HG03060 (cell line): ENCODE data around the gene CCDC178.
"Not testable (repeated sequence)": the region's sequence is repeated elsewhere in the genome, so short reads cannot be mapped to it uniquely, and the experiment has no call there.

Experiments used
- ATAC-seq: cut with Tn5 transposase; IDR thresholded peaks from one replicate; pipeline ENCODE4 v1.9.1; 2021; ENCODE audit warnings: low read depth, moderate number of reproducible peaks; ENCODE audit not compliant: unreplicated experiment

Gene CCDC178

DNA sequence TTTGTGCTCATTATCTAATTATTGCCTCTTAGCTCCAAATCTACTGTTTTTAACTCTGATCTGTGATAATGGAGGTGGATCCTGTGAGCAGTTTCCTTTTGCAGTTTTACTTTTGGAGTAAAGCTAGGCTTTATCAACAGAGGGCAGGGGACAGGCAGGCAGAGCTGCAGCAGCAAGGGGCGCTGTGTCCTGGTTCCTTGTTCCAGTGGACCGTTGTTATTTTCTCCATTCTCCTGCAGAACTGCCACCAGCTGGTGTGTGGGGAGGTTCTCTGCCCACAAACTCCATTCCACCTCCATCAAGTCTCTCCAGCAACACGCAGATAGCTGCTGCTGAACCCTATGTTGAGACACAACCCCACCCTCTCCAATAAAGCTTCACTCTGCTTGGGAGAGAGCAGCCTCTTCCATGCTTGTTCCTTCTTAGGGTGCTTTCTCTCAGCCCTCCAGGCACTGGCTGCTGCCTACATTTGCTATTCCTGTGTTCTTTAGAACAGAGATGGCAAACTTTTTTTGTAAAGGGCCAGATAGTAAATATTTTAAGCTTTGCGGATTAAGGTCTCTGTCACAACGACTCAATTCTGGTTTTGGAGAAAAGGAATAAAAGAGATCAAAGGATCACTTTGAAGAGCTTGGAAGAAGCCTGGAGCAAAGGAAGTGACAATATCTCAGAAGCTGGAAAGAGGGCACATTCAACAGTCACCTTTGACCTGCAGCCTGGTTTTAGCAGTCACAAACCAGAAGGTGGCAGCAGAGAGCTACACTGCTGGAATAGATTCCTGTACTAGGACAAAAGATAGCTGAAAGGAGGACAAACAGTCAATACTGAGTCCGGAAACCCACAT lies 208.8 kb downstream of the CCDC178 start:
- ATAC-seq, result peak; percentile 82

DNA sequence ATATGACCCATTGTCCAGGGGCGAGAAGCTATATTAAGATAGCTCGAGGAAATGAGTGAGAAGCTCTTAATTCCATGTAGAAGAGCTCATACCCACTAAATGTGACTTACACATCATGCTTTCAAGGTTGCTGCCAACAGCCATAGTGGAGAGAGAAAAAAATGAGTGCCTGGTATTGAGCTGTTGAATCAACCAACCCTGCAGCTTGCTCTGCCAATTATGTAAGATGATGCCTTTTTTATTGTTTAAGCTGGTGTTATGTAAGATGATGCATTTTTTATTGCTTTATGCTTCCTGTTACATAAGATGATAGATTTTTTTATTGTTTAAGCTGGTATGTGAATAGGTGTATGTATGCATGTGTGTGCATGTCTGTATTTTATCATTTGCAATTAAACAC lies 228.2 kb downstream of the CCDC178 start:
- no peak for ATAC-seq

DNA sequence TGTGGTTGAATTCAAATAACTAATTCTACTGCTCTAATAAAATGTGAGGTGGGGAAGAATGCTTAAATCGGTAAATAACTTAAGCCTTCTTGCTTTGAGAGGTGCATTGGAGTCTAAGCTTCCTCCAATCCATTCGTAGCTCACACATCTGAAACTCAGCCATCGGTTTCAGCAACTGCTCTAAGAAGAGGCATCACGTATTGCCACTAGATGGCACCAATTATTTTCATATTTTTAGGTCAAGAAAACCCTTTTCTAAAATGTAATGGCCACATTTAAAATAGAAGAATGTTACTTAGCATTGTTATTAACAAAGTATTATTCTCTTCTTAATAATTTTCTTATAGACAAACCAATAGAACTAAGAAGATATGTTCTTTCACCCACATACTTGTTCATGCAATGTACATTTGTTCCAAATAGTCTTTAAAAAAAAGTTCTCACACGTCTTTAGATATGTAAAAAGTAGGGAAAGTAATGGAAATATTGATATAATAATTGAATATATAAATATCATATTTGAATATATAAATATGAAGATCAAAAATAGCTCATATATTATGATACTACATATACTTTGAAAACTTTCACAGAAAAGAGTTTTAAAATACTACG lies 229.8 kb downstream of the CCDC178 start:
- no peak for ATAC-seq

DNA sequence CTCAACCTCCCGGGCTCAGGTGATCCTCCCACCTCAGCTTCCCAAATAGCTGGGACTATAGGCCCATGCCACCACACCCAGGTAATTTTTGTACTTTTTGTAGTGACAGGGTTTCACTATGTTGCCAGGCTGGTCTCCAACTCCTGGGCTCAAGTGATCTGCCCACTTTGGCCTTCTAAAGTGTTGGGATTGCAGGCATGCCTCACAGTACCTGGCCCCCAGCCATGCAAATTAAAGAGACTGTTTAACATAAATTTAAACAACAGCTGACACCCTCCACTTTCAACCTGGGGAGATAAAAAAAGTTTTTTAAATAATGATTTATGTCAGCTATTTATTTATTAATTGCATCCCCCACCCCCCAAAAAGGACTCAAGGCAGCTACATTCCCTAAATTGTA lies 234.7 kb downstream of the CCDC178 start:
- ATAC-seq, result no peak

DNA sequence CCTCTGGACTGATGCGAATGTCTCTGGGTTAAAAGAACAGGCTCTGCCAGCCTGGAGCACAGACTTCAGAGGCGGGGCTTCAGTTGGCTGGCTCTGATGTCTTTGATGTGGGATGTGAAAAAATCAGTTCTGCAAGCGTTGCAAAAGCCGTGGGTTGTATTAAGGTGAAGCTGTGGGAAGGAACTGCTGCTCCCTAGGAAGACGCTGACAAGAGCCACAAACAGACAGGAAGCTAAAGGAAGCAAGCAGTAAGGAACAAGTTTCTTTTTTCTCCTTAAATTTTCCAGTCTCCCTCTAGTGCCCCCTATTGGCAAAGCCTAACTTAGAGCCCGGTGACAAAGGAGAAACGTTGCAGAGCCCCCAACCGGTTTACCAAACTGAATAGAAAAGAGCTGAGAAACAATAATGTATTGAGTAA lies 239.0 kb downstream of the CCDC178 start:
- ATAC-seq, result no peak

DNA sequence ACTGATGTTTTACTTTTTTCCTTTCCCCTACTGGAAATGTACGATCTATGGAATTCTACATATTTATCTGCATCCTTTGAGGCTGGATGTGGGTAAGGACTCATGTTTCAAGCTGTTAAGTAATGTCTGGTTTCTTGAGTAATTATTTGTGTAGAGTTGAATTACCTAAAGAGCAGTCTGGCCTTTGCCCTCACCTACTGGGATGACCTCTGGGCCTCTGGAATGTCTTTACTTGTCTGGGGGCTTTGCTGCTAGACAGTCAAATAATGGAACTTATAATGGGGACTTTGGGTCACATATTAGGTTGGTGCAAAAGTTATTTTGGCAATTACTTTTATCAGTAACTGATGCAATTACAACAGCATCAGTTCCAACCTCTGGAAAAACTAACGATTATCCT lies 244.7 kb downstream of the CCDC178 start:
- ATAC-seq, result no peak

DNA sequence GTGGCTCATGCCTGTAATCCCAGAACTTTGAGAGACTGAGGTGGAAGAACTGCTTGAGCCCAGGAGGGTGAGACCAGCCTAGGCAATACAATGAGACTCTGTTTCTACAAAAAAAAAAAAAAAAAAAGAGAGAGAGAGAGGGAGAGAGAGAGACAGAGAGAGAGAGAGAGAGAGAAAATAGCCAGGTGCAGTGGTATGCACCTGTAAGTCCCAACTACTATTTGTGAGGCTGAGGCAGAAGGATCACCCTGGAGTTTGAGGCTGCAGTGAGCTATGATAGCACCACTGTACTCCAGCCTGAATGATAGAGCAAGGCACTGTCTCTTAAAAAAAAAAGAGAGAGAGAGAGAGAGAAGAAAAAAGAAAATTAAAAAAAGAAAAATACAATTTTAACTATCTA lies 245.7 kb downstream of the CCDC178 start:
- ATAC-seq, result no peak

DNA sequence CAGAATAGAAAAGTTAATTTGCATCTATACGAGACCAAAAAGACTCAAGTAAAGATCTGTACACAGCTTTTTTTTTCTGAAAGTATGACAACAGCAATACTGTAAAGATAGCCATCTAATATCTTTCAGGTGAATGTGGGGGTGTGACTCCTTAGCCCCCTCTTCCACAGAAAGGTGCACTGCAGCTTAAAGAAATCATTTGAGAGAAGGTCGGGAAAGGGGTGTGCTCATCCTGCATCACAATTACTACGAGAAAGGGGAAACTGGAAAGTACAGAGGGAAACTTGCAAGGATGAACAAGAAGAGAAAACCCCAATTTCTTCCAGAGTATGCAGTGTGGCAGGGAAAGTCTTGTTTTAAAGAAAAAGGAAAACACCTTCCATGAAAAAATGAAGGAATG lies 255.6 kb downstream of the CCDC178 start:
- ATAC-seq, result no peak

DNA sequence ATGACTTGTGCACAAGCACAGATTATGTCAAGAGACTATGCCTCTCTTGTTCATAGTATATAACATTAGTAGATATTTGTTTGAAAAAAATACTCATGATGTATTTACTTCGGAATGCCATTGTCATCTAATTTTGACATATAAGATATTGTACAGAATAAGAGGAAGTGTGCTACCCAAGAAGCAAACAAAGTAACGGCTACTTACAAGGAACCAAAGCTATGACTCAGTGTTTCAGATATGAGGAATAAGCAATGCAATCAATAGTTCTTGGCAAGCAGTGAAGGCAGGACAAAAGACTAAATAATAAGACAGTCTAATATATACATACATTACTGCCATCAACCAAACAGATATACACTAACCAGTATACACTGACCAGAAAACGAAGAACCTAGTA lies 256.3 kb downstream of the CCDC178 start:
- ATAC-seq, result no peak

DNA sequence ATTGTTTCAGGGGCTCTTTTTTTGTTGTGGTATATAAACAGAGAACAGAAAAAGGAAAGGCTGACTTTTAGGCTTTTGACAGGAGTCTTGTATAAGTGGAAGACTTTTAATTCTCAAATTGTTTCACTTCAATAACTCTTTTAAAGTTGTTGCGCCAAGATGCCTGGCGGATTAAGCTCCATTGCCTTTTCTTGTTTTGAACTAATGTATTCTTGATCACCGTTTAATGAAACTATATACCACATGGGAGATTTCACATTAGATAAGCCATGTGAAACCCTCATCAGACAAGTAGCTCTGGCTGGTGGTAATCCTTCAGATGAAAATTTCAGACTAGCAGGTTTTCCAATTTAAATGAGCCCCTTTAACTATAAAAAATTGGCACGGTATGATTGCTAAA lies 257.4 kb downstream of the CCDC178 start:
- no peak for ATAC-seq

DNA sequence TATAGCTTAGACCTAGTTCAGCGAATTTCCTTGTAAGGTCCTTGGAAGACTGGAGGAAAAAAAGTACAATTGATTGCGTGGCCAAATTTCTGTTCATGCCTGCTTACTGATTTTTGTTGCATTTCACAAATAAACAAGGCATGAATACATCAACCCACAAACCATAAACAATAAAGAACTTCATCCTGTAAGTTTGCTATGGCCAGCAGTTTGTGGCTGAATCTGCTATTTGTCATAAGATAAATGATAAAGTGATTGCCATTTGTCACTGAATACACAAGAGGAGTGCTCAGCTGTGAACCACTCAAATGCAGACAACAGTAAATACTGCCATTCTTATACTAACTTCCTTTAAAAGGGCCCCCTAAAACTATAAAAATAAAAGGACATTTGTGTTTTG lies 259.5 kb downstream of the CCDC178 start:
- ATAC-seq, result no peak

DNA sequence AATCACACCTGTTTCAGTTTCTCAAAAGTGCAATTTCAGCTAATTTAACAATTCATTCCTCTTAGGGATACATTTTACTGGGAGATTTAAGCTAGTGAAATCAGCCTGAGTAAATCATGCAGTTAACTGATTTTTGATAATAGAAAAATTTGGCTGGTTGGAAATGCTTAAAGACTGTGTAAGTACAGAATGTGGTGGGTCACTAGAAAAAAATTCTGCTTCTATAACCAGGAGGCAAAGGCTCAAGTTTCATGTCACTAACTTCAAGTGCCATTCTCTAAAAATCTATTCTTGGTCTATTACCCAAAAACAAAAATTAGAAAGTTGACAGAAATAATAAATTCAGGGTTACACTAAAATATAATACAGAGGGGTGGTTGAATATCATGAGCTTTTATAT lies 271.3 kb downstream of the CCDC178 start:
- no peak for ATAC-seq

DNA sequence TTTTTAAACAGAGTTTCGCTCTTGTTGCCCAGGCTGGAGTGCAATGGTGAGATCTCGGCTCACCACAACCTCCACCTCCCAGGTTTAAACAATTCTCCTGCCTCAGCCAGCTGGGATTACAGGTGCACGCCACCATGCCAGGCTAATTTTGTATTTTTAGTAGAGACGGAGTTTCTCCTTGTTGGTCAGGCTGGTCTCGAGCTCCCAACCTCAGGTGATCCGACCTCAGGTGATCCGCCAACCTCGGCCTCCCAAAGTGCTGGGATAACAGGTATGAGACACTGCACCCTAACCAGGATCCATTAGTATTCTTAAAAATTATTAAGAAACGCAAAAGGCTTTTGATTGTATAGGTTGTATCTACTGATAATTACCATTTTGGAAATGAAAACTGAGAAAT lies 276.4 kb downstream of the CCDC178 start:
- not testable (repeated sequence) for ATAC-seq

DNA sequence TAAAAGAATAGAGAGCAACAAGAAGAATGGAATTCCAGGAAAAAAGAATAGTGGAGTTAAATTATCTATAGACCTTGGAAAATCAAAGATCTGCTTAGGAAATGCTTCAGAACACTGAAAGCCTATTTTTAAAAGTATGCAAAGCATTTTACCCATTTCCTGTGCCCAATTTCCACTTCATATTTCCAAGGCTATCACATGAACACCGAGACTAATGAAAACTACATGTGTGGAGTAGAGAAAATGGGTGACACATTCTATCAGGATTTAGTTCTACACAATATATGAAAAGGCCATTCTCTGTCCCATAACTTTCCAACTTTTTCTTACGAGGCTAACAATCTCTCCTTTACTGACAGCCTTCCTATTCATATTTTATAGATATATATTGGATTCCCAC lies 279.4 kb downstream of the CCDC178 start:
- no peak for ATAC-seq

DNA sequence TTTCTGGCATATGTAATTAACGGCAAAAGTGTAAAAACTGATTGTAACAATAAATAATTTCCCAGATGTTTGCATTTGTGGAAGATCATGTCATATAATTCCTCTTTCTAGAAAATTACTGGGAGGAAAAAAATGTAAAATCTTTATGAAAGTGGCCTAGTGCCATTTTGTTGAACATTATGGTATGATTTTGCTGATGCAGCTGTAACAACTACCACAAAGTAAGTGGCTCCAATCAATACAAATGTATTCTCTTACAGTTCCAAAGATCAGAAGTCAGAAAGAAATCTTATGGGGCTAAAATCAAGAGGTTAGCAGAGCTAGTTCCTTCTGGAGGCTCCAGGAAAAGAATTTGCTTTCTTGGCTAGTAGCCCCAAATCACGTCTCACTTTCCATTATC lies 281.4 kb downstream of the CCDC178 start:
- ATAC-seq, result no peak

DNA sequence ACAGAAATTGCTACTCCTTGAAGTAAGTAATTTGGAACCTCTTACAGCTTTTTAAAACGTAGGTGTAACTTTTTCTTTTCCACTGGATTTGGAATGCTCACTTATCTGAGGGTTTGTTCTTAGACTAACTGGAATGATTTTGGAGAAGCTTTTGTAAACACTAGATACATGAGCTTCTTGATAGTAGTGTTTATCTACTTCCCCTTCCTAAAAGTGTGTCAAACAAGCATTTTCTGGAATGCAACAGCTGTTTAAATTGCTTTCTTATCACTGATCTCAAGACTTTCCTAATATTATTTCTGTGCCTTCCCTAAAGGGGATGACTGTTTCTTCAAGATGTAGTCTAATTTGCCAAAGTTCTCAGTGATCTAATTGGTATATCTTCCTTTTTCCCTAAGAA lies 282.6 kb downstream of the CCDC178 start:
- no peak for ATAC-seq

DNA sequence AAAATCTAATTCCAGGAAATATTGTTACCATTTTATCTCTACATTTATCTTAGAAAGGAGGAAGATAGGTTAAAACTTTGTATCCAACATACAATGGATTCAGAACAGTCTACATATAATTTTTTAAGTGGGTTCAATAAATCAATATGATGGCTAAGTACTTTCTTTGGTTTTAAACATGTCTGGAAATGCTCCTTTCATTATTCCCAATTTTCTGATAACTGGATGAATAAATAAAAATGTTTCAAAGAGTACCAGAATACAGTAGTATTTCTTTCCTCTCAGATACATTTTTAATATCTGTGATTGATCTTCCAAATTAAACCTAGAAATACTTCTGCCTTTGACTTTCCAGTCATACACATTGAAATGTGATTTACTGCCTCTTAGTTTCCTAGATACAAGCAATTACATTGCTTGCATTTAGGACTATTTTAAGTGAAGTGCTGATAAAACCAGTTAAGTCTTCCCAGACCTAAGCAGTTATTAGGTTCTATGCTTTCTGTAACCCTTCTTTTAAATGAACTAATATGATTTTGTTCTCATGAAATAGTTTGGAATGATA lies 283.5 kb downstream of the CCDC178 start:
- ATAC-seq, result no peak

DNA sequence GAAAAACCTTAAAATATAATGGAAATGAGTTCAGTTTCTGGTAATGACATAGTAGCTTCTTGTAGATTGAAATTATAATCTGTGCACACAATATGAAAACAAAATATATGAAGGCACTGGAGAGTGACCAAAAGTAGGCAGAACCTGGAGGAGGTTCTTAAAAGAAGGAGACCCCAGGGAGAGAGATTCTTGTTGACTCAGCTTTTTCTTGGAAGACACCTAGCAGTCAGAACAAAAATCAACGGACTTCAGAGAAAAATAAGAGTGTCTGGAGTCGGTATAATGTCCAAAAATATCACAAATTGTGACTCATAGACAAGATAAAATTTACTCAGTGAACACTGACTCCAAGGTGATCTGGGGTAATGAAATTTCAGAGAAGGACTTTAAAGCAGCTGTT lies 286.5 kb downstream of the CCDC178 start:
- no peak for ATAC-seq

DNA sequence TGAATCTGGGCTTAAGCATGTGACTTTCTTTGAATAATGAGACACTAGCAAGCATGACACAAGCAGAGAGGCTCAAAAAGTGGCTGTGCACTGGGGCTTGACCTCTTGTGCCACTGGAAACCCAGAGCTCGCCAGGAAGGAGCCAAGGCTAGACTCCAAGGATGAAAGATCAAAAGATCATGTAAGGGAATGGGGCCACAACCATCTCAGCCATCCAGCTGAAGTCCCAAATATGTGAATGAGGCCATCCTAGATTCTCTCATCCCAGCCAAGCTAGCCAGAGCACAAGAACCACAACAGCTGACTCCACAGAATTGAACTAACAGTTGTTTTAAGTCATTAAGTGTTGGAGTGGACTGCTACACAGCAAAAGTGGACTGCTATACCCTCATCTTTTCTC lies 288.1 kb downstream of the CCDC178 start:
- ATAC-seq, result no peak

DNA sequence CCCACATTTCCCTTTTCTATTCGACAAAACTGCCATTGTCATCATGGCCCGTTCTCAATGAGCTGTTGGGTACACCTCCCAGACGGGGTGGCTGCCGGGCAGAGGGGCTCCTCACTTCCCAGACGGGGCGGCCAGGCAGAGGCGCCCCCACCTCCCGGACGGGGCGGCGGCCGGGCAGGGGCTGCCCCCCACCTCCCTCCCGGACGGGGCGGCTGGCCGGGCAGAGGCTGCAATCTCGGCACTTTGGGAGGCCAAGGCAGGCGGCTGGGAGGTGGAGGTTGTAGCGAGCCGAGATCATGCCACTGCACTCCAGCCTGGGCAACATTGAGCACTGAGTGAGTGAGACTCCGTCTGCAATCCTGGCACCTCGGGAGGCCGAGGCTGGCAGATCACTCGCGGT lies 292.7 kb downstream of the CCDC178 start:
- ATAC-seq, result not testable (repeated sequence)

DNA sequence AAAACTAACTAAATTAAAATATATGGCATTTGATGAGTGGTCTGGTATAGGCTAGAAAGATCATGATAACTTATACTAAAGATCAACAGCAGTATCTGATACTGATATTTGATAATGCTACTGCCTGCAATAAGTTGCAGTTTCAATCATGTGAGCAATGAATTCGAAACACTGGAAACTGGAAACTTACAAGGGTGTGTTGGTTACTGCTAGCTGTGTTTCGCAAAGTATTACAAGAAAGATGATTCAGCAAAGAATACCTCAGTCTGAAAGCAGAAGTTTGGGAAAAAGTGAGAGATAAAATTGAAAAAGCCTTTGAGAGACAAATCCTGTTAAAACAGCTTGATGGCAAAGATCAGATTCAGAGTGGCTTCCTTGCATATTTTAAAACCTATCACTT lies 294.5 kb downstream of the CCDC178 start:
- ATAC-seq, result no peak
